ENCODE data around the gene MSI2. TPM values are rescaled to one million over a fixed set of nuclear protein-coding genes. Genes with fewer than 3 reads are reported as not detected.

MSI2 gene
- total RNA-seq, 2 donors from 2014 or later, result 30.1 to 41.1 TPM

- DNase-seq (ENCODE audit: low spot score), result no peak
- Histone ChIP-seq H3K9me3 (no peaks in the 10 kb centered on the region), H3K36me3 (no peaks in the 10 kb centered on the region), H3K27me3 (no peaks in the 10 kb centered on the region), H3K4me1 (peaks cover 0 to 28% of the 10 kb centered on the region in 2 donors), H3K4me3 (no peak overlapping the region), H3K27ac (no peak overlapping the region)
- no peak for TF ChIP-seq CTCF (IDR thresholded peaks at IDR 0.05)
Measured at GRCh38 chr17:57530508-57530907, 274.2 kb downstream of the MSI2 start.

GRCh38 chr17:57531078-57531477 is 274.8 kb downstream of the MSI2 start:
- TF ChIP-seq CTCF (IDR thresholded peaks at IDR 0.05), result no peak
- Histone ChIP-seq H3K9me3 (no peaks in the 10 kb centered on the region), H3K4me3 (no peak overlapping the region), H3K4me1 (peaks cover 0 to 33% of the 10 kb centered on the region in 2 donors), H3K27ac (no peak overlapping the region), H3K36me3 (no peaks in the 10 kb centered on the region), H3K27me3 (no peaks in the 10 kb centered on the region)
- no peak for DNase-seq (ENCODE audit: low spot score)

GRCh38 chr17:57531648-57532504 is 275.6 kb downstream of the MSI2 start:
- no peak overlapping the region for H3K27ac ChIP-seq
- TF ChIP-seq CTCF (IDR thresholded peaks at IDR 0.05), result no peak
- H3K4me1 ChIP-seq, result peaks cover 0 to 36% of the 10 kb centered on the region in 2 donors

GRCh38 chr17:57532556-57532955 is 276.2 kb downstream of the MSI2 start:
- peaks cover 0 to 34% of the 10 kb centered on the region in 2 donors for H3K4me1 ChIP-seq
- H3K27me3 ChIP-seq, result no peaks in the 10 kb centered on the region
- no peaks in the 10 kb centered on the region for H3K36me3 ChIP-seq
- no peak for TF ChIP-seq CTCF (IDR thresholded peaks at IDR 0.05)
- no peaks in the 10 kb centered on the region for H3K9me3 ChIP-seq
- H3K4me3 ChIP-seq, result no peak overlapping the region
- DNase-seq (ENCODE audit: low spot score), result no peak
- H3K27ac ChIP-seq, result no peak overlapping the region

More at GRCh38 chr17:57531648-57532504, 275.6 kb downstream of the MSI2 start:
- no peak overlapping the region for H3K4me3 ChIP-seq
- H3K27me3 ChIP-seq, result no peaks in the 10 kb centered on the region
- DNase-seq (ENCODE audit: low spot score), result no peak
- no peaks in the 10 kb centered on the region for H3K36me3 ChIP-seq
- no peaks in the 10 kb centered on the region for H3K9me3 ChIP-seq

GRCh38 chr17:57532966-57533365 is 276.6 kb downstream of the MSI2 start:
- TF ChIP-seq CTCF (IDR thresholded peaks at IDR 0.05), result no peak
- H3K9me3 ChIP-seq, result no peaks in the 10 kb centered on the region
- H3K4me3 ChIP-seq, result no peak overlapping the region
- DNase-seq (ENCODE audit: low spot score), result no peak
- H3K36me3 ChIP-seq, result no peaks in the 10 kb centered on the region
- no peak overlapping the region for H3K27ac ChIP-seq
- peaks cover 0 to 34% of the 10 kb centered on the region in 2 donors for H3K4me1 ChIP-seq
- H3K27me3 ChIP-seq, result no peaks in the 10 kb centered on the region

Measured in right atrium auricular region (tissue), 2 donors.